Measurements from ENCODE around the gene TLE1.

Gene TLE1

DNA sequence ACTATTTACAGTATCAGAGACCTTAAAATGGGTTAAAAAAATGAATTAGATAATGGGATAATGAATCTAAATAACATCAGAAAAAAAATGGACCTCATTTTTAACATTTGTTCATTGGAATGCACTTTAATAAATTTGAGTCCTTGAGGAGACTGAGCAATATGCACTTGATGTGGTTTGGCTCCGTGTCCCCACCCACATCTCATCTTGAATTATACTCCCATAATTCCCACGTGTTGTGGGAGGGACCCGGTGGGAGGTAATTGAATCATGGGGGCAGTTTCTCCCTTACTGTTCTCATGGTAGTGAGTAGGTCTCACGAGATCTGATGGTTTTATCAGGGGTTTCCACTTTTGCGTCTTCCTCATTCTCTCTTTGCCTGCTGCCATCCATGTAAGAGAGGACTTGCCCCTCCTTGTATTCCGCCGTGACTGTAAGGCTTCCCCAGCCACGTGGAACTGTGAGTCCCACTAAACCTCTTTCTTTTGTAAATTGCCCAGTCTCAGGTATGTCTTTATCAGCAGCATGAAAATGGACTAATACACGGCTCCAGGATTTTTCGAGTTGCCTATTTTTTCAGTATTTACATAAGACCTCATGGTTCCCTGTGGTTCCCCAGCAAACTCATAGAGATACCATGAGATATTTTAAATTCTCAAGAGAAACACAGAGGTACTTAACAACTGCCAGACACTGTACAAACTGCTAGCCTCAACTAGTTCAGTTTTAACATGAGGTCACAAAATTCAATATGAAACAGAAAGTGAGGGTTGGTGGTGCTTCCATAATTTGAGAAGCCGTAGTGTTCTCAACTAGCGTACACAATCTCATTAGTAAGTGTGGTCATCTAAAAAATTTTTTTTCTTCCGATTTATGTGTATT, 128.3 kb downstream of the TLE1 start:
- CTCF ChIA-PET = no interaction called here
- H3K9me3 Mint-ChIP-seq = no peaks in the 10 kb centered on the region
- no peak for DNase-seq
- H3K27me3 Mint-ChIP-seq = no peaks in the 10 kb centered on the region
- no peak overlapping the region for H3K27ac Mint-ChIP-seq
- no peaks in the 10 kb centered on the region for H3K4me1 Mint-ChIP-seq
- H3K36me3 Mint-ChIP-seq = no peaks in the 10 kb centered on the region
- H3K4me3 Mint-ChIP-seq = no peak overlapping the region

DNA sequence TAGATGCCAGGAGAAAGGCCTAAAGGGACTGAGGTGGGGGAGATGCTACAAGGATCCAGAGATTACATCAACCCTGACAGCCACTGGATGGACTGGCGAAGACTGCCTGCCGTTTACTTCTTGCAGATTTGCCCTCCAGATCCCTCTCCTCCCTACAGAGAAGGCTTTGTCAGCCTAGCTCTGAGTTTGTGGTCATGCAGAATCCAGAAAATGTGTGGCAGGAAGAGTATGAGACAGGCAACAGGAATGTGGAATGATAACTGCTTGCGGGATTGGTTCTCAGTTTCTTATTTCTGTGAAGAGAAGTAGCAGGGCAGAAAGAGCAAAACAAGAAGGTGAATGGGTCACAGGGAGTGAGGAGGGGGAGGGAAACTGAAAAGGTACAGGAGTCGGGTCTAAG, 129.6 kb downstream of the TLE1 start:
- no peak for DNase-seq
- no peak overlapping the region for H3K4me3 Mint-ChIP-seq
- CTCF ChIA-PET = no interaction called here
- no peaks in the 10 kb centered on the region for H3K36me3 Mint-ChIP-seq
- H3K27me3 Mint-ChIP-seq = no peaks in the 10 kb centered on the region
- H3K9me3 Mint-ChIP-seq = no peaks in the 10 kb centered on the region
- H3K4me1 Mint-ChIP-seq = no peaks in the 10 kb centered on the region
- no peak overlapping the region for H3K27ac Mint-ChIP-seq

DNA sequence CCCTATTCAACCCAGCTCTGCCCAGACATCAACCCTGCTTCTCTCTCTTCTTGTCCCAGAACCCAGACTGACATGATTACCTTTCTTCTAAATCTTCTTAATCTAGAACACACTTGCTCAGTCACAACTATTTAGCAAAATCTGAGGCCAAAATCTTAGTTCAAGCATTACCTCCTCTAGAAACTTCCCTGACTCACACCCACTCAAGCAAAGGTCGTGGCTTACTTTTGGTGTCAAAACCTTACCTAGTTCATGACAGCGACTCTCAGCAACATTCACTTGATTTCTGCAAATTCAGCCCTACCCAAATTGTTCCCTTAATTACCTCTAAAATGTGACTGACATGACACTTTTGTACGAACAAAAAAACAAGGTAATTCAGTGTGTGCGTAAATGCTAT, 130.2 kb downstream of the TLE1 start:
- H3K36me3 Mint-ChIP-seq = no peaks in the 10 kb centered on the region
- H3K4me3 Mint-ChIP-seq = no peak overlapping the region
- CTCF ChIA-PET = no interaction called here
- no peaks in the 10 kb centered on the region for H3K27me3 Mint-ChIP-seq
- no peak for DNase-seq
- H3K9me3 Mint-ChIP-seq = no peaks in the 10 kb centered on the region
- H3K27ac Mint-ChIP-seq = no peak overlapping the region
- H3K4me1 Mint-ChIP-seq = no peaks in the 10 kb centered on the region

DNA sequence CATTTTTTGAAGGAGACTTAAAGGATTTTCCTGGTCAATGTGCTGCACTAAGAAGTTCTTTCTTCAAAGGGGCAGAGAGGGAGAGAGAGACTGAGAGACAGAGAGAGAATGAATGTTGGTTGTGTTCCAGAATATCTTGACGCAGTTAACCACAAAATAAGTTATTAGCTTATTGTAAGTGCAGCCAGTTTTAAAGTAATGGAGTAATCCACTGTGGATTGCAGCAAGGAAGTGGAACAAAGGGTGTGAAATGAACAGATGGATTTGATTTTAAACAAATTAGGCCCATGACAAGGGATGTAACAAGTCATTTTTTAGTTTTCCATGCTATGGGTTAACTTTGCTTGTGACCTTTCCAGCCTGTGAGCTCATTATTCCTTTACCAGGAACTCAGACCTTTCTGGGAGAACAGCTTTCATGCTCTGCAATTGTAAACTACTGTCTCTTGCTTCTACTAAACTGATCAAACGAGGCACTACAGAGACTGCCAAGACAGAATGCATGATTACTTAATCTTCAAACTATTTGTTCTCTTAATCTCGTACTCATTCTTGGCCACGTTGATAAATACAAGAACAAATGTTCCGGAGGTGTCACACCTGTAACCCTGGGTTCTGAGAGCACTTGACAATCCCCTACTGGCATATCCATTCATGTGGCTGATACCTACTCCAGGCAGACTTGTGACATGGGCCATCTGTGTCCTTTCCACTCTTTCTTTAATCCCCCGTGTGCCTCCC, 131.1 kb downstream of the TLE1 start:
- no peak overlapping the region for H3K4me3 Mint-ChIP-seq
- H3K27ac Mint-ChIP-seq = no peak overlapping the region
- H3K27me3 Mint-ChIP-seq = no peaks in the 10 kb centered on the region
- H3K36me3 Mint-ChIP-seq = no peaks in the 10 kb centered on the region
- CTCF ChIA-PET = no interaction called here
- H3K9me3 Mint-ChIP-seq = no peaks in the 10 kb centered on the region
- no peak for DNase-seq
- no peaks in the 10 kb centered on the region for H3K4me1 Mint-ChIP-seq

DNA sequence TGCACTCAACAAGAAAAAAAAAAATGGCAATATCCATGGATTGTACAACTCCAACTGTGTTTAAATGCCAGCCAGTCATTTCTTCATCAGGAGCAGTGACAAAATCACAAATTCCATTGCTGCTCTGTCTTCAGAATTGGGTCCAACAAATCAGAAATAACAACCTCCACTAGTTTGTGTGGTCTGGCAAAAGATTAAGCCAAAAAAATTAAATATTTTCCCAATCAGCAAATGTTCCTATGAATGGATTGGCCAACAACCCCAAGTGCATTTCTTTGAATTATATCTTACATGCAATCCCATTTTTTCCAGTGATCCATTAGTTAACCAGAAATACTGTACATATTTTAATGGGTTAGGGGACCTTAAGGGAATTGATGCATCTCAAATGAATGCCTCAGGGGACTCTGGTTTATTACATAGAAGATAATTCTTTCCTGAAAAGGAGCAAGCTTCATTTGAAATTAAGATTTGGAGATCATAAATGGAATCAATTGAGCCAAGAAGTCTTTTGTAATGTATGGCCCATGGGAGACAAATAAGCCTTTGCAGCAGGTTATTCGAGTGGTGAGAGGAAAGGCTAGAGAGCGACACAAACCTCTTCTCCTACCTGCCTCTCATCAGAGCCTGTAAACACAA, 131.8 kb downstream of the TLE1 start:
- H3K4me3 Mint-ChIP-seq = no peak overlapping the region
- CTCF ChIA-PET = no interaction called here
- no peaks in the 10 kb centered on the region for H3K27me3 Mint-ChIP-seq
- H3K27ac Mint-ChIP-seq = no peak overlapping the region
- H3K36me3 Mint-ChIP-seq = no peaks in the 10 kb centered on the region
- DNase-seq = no peak
- H3K9me3 Mint-ChIP-seq = no peaks in the 10 kb centered on the region
- H3K4me1 Mint-ChIP-seq = no peaks in the 10 kb centered on the region

DNA sequence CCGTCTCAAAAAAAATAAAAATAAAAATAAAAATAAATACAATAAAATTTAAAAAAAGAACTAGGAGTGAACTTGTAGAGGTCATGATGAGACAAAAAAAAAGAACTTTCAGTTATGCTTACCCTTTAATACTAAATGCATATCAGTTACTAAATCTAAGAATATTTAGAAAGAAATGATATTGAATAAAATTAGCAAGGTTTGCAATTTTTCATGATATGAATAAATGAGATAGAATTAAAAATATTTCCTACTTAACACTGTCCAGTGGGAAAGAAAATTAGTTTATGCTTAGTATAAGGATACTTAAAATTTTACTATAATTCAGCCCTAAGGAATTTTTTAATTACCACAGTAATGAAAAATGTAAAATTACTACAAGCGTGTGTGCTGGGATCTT, 132.4 kb downstream of the TLE1 start:
- Mint-ChIP-seq H3K36me3 (no peaks in the 10 kb centered on the region), H3K4me3 (no peak overlapping the region), H3K4me1 (no peaks in the 10 kb centered on the region), H3K27ac (no peak overlapping the region), H3K27me3 (no peaks in the 10 kb centered on the region), H3K9me3 (no peaks in the 10 kb centered on the region)
- CTCF ChIA-PET = no interaction called here
- no peak for DNase-seq

DNA sequence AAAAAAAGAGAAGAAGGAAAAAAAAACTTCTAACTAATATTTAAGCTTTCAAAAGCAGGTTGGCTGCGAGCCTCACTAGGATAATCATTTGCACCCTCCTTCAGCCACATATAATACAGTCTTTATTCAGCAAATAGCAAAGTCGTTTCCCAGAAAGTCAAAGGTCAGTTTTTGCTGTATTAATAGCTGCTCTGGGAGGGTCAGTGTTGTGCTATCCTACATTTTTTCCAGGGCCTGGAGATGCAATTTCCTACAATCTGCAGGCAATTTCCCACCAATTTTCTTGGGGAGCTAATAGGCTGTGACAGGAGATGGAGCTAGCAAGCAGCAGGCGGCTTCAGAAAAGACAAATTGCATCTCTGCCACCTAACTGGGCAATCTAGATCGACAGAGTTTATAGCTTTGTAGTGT, 136.8 kb downstream of the TLE1 start:
- no peaks in the 10 kb centered on the region for H3K4me1 Mint-ChIP-seq
- no peak overlapping the region for H3K4me3 Mint-ChIP-seq
- no peak overlapping the region for H3K27ac Mint-ChIP-seq
- DNase-seq = no peak
- CTCF ChIA-PET = interaction anchor here (1.4 kb wide), 1 partner anchor 29 kb away, joined by 3 read pairs; no protein-coding TSS in a partner anchor
- no peaks in the 10 kb centered on the region for H3K27me3 Mint-ChIP-seq
- no peaks in the 10 kb centered on the region for H3K9me3 Mint-ChIP-seq
- no peaks in the 10 kb centered on the region for H3K36me3 Mint-ChIP-seq

DNA sequence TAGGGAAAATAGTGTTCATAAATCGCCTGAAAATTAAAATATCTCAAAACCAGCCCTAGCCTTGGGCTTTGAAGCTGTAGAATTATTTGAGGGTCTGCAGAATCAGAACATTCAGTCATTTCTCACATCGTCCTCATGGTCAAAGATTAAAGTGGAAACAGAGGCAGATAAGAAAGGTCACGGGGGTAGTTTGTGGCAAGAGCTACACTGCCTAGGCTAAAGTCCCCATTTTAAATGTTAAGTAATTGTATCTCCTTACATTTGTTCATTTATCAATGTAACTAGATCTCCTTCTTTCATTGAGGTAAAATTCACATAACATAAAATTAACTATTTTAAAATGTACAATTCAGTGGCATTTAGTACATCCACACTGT, 139.2 kb downstream of the TLE1 start:
- CTCF ChIA-PET = no interaction called here
- H3K4me1 Mint-ChIP-seq = no peaks in the 10 kb centered on the region
- no peaks in the 10 kb centered on the region for H3K9me3 Mint-ChIP-seq
- H3K27me3 Mint-ChIP-seq = no peaks in the 10 kb centered on the region
- no peak overlapping the region for H3K4me3 Mint-ChIP-seq
- H3K27ac Mint-ChIP-seq = no peak overlapping the region
- no peaks in the 10 kb centered on the region for H3K36me3 Mint-ChIP-seq
- DNase-seq = no peak

DNA sequence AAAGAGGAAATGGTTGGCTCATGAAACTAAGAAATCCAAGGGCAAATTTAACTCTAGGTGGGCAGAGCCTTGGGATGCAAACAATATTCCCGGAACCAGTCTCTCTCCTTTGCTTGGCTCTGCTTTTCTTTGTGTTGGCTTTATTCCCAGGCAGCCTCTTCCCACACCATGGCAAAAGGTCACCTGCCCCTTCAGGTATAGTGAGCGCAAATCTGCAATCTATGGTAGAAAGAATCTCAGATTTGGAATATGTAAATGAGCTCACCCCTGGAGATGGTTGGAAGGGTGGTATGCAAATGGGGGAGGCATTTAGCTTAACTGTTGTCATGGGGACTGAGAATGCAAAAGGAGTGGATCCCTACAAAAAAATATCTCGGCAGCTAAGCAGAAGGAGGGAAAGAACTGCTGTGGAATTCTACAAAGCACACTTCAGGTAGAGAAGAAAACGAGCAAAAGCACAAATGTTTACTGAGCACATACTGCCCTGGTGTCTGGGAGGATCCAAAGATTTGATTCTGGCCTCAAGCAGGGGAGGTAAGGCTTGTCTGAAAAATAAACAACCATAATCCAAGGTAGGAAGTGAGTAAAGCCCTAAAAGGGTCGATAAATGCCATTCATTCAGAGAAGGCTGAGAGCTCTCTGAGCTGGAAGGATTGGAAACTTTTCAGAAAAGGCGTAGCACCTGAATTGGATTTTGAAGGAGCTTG, 139.7 kb downstream of the TLE1 start:
- Mint-ChIP-seq H3K9me3 (no peaks in the 10 kb centered on the region), H3K4me1 (no peaks in the 10 kb centered on the region), H3K36me3 (no peaks in the 10 kb centered on the region), H3K4me3 (no peak overlapping the region), H3K27ac (no peak overlapping the region), H3K27me3 (no peaks in the 10 kb centered on the region)
- DNase-seq = no peak
- CTCF ChIA-PET = no interaction called here

DNA sequence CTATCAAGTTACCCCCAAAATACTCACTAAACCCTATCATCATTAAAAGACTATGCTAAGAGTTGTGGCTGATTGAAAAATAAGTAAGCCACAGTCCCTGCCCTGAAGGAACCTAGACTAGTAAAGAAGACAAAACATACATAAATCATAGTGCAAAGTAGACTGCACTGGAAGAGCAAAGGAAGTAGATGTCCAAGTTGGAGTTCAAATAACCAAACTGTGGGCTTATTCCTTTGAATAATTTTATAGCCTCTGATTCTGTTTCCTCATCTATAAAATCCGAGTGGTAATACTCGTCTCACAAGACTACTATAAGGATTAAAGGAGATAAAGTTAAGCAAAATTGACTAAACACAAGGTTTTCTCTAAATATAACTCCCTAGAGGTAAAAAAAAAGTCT, 140.4 kb downstream of the TLE1 start:
- no peaks in the 10 kb centered on the region for H3K27me3 Mint-ChIP-seq
- no peak overlapping the region for H3K4me3 Mint-ChIP-seq
- CTCF ChIA-PET = no interaction called here

DNA sequence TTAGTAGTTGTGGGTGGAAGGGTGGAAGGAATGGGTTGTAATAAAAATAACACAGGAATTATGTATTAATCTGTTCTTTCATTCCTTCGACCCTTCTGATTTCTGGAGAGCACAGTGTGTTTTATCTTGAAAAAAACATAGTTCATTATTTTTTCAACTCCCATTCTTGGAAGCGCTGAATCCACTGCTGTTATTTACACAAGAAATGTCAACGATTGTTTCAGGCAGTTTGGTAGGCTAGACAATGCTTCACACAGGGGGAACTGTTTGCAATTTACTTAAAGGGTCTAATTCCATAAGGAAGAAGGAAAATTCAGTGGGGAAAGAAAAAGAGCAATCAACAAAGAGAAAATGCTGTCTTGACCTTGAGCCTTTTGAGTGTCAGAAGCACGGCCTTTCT, 142.9 kb downstream of the TLE1 start:
- no peaks in the 10 kb centered on the region for H3K27me3 Mint-ChIP-seq
- no peaks in the 10 kb centered on the region for H3K9me3 Mint-ChIP-seq
- no peak overlapping the region for H3K4me3 Mint-ChIP-seq
- H3K27ac Mint-ChIP-seq = no peak overlapping the region
- no peak for DNase-seq
- CTCF ChIA-PET = no interaction called here
- no peaks in the 10 kb centered on the region for H3K4me1 Mint-ChIP-seq
- H3K36me3 Mint-ChIP-seq = no peaks in the 10 kb centered on the region

More for the DNA sequence above, 140.4 kb downstream of the TLE1 start:
- Mint-ChIP-seq H3K9me3 (no peaks in the 10 kb centered on the region), H3K4me1 (no peaks in the 10 kb centered on the region), H3K36me3 (no peaks in the 10 kb centered on the region), H3K27ac (no peak overlapping the region)
- DNase-seq = no peak

DNA sequence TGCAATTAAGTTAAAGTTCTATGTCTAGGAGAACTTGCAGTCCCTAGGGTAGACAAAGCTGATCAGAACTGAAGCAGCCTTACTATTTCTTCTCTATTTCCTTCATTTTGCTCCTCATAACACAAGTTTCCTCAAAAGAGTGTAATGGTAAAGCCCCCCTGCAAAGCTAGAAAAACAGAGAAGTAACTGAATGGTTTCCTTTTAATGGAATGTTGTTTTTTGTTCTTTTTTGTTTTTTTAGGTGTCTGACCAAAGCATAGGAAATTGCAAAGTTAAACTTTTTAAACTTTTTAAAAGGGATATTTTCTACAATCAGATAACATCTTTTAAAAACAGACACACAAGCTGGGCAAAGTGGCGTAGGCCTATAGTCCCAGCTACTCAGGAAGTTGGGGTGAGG, 145.7 kb downstream of the TLE1 start:
- H3K4me1 Mint-ChIP-seq = no peaks in the 10 kb centered on the region
- CTCF ChIA-PET = no interaction called here
- no peaks in the 10 kb centered on the region for H3K36me3 Mint-ChIP-seq
- H3K27me3 Mint-ChIP-seq = no peaks in the 10 kb centered on the region
- no peak for DNase-seq
- no peaks in the 10 kb centered on the region for H3K9me3 Mint-ChIP-seq
- no peak overlapping the region for H3K4me3 Mint-ChIP-seq
- no peak overlapping the region for H3K27ac Mint-ChIP-seq

DNA sequence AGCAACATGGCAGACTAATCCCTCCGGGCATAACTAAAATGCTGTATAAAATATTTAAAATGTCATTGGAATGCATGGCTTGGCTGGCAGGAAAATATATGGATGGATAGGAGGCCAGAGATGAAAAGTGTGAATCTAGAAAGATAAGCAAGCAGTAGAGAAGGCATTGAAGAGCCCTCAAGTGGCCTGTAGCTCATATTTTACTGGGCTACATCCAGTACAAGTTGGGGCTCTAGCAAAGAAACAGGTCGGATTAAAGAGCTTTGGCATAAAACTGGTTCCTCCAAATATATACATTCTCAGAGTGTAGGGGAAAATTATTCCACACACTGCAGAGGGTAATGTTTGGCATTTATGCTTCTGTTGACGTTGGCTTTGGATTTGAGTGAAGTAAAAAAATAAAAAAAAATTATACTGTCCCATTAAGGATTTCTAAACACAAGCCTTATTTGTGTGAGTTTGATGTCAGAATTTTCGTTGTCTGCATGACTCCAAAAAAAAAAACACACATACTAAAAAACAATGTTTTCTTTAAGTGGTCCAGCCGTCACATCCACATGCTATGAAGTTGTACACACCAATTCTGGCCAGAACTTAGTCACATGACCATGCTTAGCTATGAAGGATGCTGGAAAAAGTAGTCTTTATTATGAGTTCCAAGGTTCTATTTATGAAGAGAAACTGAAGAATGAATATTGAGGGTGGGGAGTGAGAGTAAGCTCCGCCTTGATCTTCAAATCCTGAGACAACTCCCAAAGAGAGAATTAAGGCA, 147.0 kb downstream of the TLE1 start:
- H3K4me1 Mint-ChIP-seq = no peaks in the 10 kb centered on the region
- no peaks in the 10 kb centered on the region for H3K27me3 Mint-ChIP-seq
- no peak overlapping the region for H3K4me3 Mint-ChIP-seq
- no peaks in the 10 kb centered on the region for H3K9me3 Mint-ChIP-seq
- no peaks in the 10 kb centered on the region for H3K36me3 Mint-ChIP-seq
- H3K27ac Mint-ChIP-seq = no peak overlapping the region
- CTCF ChIA-PET = no interaction called here
- DNase-seq = no peak

DNA sequence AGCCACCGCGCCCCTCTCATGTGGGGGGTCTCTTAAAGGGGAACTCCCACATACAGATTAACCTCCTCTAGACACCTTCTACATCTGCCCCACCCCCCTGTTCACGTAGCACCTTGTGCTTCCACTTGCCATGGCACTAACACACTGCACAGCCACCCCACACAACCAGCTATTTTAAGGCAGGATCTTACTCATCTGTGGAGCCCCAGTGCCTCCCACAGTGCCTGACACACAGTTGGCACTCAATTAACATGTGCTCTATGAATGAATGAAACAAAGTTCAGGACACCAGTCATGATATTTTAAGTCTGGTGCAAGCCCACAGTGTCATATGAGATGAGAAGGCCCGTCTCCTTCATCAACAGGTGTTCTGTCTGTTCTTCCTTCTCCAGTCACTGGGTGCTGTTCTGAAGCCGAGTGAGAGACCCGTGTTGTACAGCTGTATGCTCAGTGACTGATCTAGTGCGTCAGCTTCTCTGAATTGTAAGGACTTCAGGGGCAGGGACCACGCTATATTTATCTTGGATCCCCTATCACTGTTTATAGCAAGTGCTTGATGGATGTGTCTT, 149.1 kb downstream of the TLE1 start:
- Mint-ChIP-seq H3K9me3 (no peaks in the 10 kb centered on the region), H3K4me3 (no peak overlapping the region), H3K27ac (no peak overlapping the region), H3K36me3 (no peaks in the 10 kb centered on the region), H3K4me1 (no peaks in the 10 kb centered on the region), H3K27me3 (no peaks in the 10 kb centered on the region)
- CTCF ChIA-PET = no interaction called here
- DNase-seq = no peak

All from activated naive CD4-positive, alpha-beta T cell treated with anti-CD3 and anti-CD28 coated beads, Interleukin-2, amount 10 ng/mL, durations not matched to agents 7 days and 5 days (primary cell).